Suprapubic skin (tissue), 4 donors: ENCODE results near the gene FLT3LG. TPM values are rescaled to one million over a fixed set of nuclear protein-coding genes. Genes with fewer than 3 reads are reported as not detected.
"Not testable (repeated sequence)": the region's sequence is repeated elsewhere in the genome, so short reads cannot be mapped to it uniquely, and the experiment has no call there.

Experiments
- DNase-seq, 2 donors: peaks; one replicate each; pipeline ENCODE4 v3.0.0-alpha.2; 2019; ENCODE audit warnings: low spot score in 2 of 2
- H3K27ac ChIP-seq: fragments of 200-600 bp; sonication (generic); one replicate; pipeline ENCODE4 v1.5.1; 2019
- H3K27me3 ChIP-seq: fragments of 200-600 bp; sonication (generic); one replicate; pipeline ENCODE4 v1.5.1; 2019
- H3K36me3 ChIP-seq: fragments of 200-600 bp; sonication (generic); one replicate; pipeline ENCODE4 v1.5.1; 2019
- H3K4me1 ChIP-seq: fragments of 200-600 bp; sonication (generic); one replicate; pipeline ENCODE4 v1.5.1; 2019
- H3K4me3 ChIP-seq: fragments of 200-600 bp; sonication (generic); one replicate; pipeline ENCODE4 v1.5.1; 2019; ENCODE audit warnings: mild to moderate bottlenecking
- H3K9me3 ChIP-seq: fragments of 200-600 bp; sonication (generic); one replicate; pipeline ENCODE4 v1.5.1; 2019
- EP300 ChIP-seq: sonication (generic); formaldehyde crosslinking; IDR thresholded peaks from one replicate; pipeline ENCODE4 v1.6.1; 2017; ENCODE audit warnings: antibody characterized with exemption
- POLR2A ChIP-seq, 2 donors: fragments of 450-650 bp; IDR thresholded peaks; one replicate each; pipeline ENCODE4 v1.6.1; 2017; ENCODE audit warnings: antibody characterized with exemption in 2 of 2, mild to moderate bottlenecking in 2 of 2, moderate library complexity in 2 of 2
- POLR2AphosphoS5 ChIP-seq, 3 donors: sonication (generic); formaldehyde crosslinking; IDR thresholded peaks; one replicate each; pipeline ENCODE4 v1.6.1; 2017; ENCODE audit warnings: antibody characterized with exemption in 3 of 3
- WGBS: methylation state at CpG from one replicate; pipeline ENCODE4 v1.1.5; 2018; 5-methylcytosine and 5-hydroxymethylcytosine counted together
- total RNA-seq, 4 donors: library from RNA; depleted of rRNA; stranded (reverse); fragments of >200 nt; gene quantifications; one replicate each; pipeline ENCODE4 v1.1.0, GENCODE V29; 2016
- TF ChIP-seq, protein P1 (sequence below), 2 donors: fragments of 200-600 bp in 1 of 2; fragments of 450-650 bp in 1 of 2; sonication (generic) in 1 of 2; IDR thresholded peaks; one replicate each; pipeline ENCODE4 v1.5.1; 2016 to 2019; ENCODE audit warnings: antibody characterized with exemption in 2 of 2, mild to moderate bottlenecking in 1 of 2, moderate library complexity in 1 of 2

The FLT3LG gene
- total RNA-seq, 4 donors from 2014 or later: 1.2 to 4.9 (median 4.4) TPM

DNA sequence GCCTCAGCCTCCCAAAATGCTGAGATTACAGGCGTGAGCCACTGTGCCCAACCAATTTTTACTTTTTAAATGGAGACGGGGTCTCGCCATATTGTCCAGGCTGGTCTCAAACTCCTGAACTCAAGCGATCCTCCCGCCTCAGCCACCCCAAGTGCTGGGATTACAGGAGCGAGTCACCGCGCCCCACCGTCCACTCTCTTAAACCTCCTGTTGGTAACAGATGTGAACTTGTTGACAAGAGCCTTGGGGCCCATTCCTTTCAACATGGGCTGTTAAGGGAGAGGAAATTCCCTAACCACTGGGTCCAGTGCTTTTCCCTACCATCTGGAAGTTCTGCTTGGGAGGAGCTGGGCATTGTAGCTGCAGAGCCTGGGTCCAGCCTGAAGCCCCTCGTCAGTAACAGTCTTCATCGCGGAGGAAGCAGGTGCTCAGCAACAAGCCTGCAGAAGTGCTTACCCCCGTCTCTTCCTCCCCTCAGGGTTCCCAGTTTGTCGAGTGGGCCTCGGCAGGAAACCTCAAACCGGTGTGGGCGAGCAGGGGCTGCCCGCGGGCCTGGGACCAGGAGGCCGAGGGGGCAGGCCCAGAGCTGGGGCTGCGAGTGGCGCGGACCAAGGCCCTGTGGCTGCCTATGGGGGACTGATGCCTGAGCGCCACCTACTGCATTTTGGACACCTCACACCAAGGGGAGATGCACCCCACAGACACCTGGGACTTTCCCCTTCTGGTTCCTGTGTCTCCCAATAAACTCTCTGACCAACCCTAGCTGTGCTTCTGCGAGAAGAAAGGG lies 4.0 kb upstream of the FLT3LG start:
- H3K27ac ChIP-seq: peak overlapping the region; percentile 93

DNA sequence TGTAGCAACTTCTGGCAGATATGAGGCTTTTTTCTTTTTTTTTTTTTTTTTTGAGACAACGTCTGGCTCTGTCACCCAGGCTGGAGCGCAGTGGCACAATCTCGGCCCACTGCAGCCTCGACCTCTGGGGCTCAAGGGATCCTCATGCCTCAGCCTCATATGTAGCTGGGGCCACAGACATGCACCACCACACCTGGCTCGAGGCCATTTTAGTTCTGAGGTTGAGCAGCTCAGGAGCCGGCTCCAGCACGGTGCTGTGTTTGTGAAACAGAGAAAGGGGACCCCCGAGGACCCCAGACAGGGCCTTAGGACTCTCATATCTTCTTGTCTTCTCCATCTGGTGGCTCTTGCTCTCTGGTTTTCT lies 3.4 kb upstream of the FLT3LG start:
- Histone ChIP-seq H3K36me3 (peaks cover 11% of the 10 kb centered on the region), H3K27ac (peak overlapping the region; percentile 93), H3K4me3 (no peak overlapping the region), H3K27me3 (no peaks in the 10 kb centered on the region), H3K4me1 (peaks cover 52% of the 10 kb centered on the region), H3K9me3 (no peaks in the 10 kb centered on the region)
- WGBS: 55% methylated on average over 8 of the region's 8 CpGs
- DNase-seq: no peak
- TF ChIP-seq POLR2A (IDR thresholded peaks at IDR 0.05) (no peak), EP300 (no peak), POLR2AphosphoS5 (IDR thresholded peaks at IDR 0.05) (no peak)
- TF ChIP-seq, protein P1, sequence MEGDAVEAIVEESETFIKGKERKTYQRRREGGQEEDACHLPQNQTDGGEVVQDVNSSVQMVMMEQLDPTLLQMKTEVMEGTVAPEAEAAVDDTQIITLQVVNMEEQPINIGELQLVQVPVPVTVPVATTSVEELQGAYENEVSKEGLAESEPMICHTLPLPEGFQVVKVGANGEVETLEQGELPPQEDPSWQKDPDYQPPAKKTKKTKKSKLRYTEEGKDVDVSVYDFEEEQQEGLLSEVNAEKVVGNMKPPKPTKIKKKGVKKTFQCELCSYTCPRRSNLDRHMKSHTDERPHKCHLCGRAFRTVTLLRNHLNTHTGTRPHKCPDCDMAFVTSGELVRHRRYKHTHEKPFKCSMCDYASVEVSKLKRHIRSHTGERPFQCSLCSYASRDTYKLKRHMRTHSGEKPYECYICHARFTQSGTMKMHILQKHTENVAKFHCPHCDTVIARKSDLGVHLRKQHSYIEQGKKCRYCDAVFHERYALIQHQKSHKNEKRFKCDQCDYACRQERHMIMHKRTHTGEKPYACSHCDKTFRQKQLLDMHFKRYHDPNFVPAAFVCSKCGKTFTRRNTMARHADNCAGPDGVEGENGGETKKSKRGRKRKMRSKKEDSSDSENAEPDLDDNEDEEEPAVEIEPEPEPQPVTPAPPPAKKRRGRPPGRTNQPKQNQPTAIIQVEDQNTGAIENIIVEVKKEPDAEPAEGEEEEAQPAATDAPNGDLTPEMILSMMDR (IDR thresholded peaks at IDR 0.05): no peak

More for the DNA sequence above, 4.0 kb upstream of the FLT3LG start:
- no peaks in the 10 kb centered on the region for H3K9me3 ChIP-seq
- TF ChIP-seq, protein P1 (IDR thresholded peaks at IDR 0.05): no peak
- no peak for TF ChIP-seq POLR2A (IDR thresholded peaks at IDR 0.05)
- TF ChIP-seq EP300: no peak
- TF ChIP-seq POLR2AphosphoS5 (IDR thresholded peaks at IDR 0.05): no peak
- 86% methylated on average over 11 of the region's 25 CpGs for WGBS
- no peak for DNase-seq
- peaks cover 46% of the 10 kb centered on the region for H3K4me1 ChIP-seq
- H3K36me3 ChIP-seq: peaks cover 16% of the 10 kb centered on the region
- no peak overlapping the region for H3K4me3 ChIP-seq
- H3K27me3 ChIP-seq: no peaks in the 10 kb centered on the region

DNA sequence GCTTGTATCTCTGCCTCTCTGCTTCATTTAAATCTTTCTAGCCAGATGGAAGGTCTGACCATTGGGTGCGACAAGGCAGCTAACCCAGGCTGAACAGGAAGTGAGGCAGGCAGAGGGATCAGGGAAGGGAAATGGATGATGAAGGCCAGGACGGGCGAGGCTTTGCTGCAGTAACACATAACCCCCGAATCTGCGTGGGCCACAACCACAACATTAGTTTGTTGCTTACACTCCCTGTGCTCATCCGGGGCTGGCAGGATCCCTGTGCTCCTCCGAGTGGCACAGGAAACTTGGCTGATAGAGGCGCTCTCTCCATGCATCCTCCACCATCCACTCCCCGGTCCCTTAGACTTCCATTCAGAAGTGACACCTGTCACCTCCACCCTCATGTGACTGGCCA lies 1.1 kb upstream of the FLT3LG start:
- Histone ChIP-seq H3K36me3 (no peaks in the 10 kb centered on the region), H3K27me3 (no peaks in the 10 kb centered on the region), H3K27ac (no peak overlapping the region), H3K9me3 (no peaks in the 10 kb centered on the region), H3K4me1 (peaks cover 49% of the 10 kb centered on the region), H3K4me3 (no peak overlapping the region)
- TF ChIP-seq POLR2A (IDR thresholded peaks at IDR 0.05): no peak
- no peak for TF ChIP-seq EP300
- TF ChIP-seq POLR2AphosphoS5 (IDR thresholded peaks at IDR 0.05): no peak
- TF ChIP-seq, protein P1 (IDR thresholded peaks at IDR 0.05): no peak
- 65% methylated on average over 9 of the region's 9 CpGs for WGBS
- DNase-seq: no peak

DNA sequence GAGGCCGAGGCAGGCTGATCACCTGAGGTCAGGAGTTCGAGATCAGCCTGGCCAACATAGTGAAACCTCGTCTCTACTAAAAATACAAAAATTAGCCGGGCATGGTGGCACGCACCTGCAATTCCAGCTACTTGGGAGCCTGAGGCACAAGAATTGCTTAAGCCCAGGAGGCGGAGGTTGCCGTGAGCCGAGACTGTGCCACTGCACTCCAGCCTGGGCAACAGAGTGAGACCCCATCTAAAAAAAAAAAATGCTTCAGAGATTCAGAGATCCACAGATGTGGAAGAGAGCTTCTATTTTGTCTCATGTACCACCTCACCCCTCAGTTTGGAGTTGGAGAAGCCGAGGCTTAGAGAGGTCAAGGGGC lies 531 bp upstream of the FLT3LG start:
- H3K27ac ChIP-seq, DNase-seq, H3K36me3 ChIP-seq, H3K27me3 ChIP-seq, H3K9me3 ChIP-seq: not testable (repeated sequence)
- peaks cover 44% of the 10 kb centered on the region for H3K4me1 ChIP-seq
- H3K4me3 ChIP-seq: peak overlapping the region; percentile 63
- 62% methylated on average over 9 of the region's 9 CpGs for WGBS

DNA sequence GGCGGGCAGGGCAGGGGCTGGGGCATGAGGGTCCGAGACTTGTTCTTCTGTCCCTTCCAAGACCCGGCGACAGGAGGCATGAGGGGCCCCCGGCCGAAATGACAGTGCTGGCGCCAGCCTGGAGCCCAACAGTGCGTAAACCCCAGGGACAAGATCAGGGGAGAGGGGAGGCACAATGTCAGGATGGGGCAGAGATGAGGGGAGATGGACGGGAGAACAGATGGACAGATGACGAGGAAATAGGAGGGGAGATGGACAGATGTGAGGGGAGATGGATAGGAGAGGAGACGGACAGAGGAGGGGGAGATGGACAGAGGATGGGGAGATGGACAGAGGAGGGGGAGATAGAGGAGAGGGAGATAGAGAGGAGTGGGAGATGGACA lies 518 bp downstream of the FLT3LG start:
- 14% methylated on average over 11 of the region's 11 CpGs for WGBS
- DNase-seq: peak in 1 of 2 donors; percentile 65

More for the DNA sequence above, 518 bp downstream of the FLT3LG start:
- H3K9me3 ChIP-seq: no peaks in the 10 kb centered on the region
- no peaks in the 10 kb centered on the region for H3K27me3 ChIP-seq
- no peaks in the 10 kb centered on the region for H3K36me3 ChIP-seq
- H3K4me1 ChIP-seq: peaks cover 36% of the 10 kb centered on the region
- H3K4me3 ChIP-seq: peak overlapping the region; percentile 63
- peak overlapping the region; percentile 71 for H3K27ac ChIP-seq
- TF ChIP-seq EP300: no peak
- TF ChIP-seq POLR2A (IDR thresholded peaks at IDR 0.05): no peak
- no peak for TF ChIP-seq POLR2AphosphoS5 (IDR thresholded peaks at IDR 0.05)
- TF ChIP-seq, protein P1 (IDR thresholded peaks at IDR 0.05): no peak
